NCI-H1694 treated with DMSO at 0.1 percent for 48 hours (cell line): ENCODE results near the gene TPSB2.

ENCODE experiments used
- DNase-seq: peaks from one replicate; lab custom pipeline; 2025; lab: John Stamatoyannopoulos, UW

TPSB2 gene

GRCh38 chr16:1220098-1220728 is 9.8 kb downstream of the TPSB2 start:
- no peak for DNase-seq

DNA sequence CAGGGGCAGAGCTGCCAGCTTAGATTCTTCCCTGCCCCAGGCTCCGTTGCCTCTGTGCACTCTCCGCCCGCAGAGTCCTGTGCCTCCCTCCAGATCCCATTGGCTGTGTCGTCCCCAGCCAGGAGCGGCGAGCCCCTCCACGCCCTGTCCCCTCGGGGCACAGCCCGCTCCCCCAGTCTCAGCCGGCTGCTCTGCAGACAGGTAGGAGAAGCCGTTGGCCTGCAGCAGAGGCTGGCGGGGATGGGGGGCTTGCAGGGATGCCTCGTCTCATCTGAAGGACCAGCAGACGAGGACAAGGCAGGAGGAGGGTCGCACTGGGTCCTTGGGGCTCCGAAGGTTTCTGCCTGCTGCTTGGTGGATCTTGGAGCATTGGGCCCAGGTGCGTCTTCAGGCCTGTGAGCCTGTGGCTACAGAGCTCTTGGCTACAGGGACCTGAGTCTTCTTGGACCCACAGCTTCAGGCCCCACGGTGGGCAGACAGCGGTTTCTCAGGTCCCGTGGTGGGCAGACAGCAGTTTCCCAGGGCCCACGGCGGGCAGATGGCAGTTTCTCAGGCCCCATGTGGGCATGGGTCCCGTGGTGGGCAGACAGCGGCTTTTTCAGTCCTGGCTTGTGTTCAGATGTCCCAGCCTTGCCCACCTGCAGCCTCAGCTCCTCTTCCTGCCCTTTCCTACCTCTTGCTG is 10.9 kb downstream of the TPSB2 start:
- no peak for DNase-seq

GRCh38 chr16:1218061-1218929 is 11.7 kb downstream of the TPSB2 start:
- DNase-seq: no peak

DNA sequence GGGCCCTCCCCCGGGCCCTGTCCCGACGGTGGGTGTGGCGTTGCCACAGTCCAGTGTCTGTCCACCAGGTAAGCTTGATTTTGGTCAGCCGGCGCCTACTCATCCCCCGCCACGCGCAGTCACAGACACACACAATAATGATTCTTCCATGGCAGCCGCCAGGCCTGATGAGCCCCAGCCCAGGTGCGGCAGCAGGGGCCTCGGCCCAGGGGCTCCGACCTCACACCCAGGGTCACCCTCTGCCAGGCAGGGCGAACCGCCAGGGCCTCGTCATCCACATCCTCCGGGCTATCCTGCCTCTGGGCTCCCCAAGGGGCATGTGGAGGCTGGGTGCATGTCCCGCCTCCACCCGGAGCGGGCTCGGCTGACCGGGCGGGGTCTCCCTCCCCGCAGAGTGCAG is 12.5 kb downstream of the TPSB2 start:
- no peak for DNase-seq

DNA sequence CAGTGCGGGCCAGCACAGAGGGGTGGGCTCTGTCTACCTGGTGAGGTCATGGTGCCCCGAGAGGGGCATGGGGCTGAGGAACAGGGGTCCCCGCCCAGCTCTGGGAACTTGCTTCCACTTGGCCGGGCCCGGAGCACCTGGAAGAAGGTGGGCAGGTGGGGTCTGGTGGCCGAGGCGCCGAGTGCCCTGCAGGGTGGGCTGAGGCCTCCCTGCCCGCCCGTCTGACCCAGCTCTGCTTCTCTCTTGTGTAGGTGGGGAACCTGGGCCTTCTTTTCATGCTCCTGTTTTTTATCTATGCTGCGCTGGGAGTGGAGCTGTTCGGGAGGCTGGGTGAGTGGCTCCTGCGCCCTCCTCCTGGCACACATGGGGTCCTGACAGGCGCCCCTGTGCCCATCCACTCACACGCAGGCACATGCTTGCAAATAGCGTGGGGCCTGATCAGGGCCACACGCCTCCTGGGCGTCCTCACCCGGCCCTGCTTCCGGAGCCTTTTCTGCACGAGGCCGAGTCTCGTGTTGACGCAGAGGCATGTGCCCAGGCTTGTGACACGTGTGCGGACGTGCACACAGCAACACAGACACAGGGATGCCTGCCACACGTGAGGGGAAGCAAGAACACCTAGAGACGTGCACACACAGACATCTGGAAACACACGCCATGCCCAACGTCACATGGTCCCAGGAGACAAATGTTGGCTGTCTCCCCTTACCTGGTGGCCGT is 13.1 kb downstream of the TPSB2 start:
- DNase-seq: no peak

DNA sequence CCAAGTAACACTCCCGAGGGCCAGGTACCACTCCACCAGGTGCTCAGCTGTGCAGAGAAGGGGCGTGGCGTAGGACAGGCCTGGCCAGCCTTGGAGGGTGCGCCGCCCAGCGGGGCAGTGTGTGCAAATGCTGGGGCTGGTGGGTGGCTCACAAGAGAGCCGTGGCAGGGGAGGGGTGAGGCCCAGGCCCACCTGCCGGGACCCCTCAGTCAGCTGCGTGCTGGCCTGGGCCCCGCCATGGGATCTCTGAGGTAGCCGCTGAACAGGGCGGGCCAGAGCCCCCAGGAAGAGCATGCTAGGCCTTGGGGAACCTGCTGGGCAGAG is 13.7 kb downstream of the TPSB2 start:
- no peak for DNase-seq

DNA sequence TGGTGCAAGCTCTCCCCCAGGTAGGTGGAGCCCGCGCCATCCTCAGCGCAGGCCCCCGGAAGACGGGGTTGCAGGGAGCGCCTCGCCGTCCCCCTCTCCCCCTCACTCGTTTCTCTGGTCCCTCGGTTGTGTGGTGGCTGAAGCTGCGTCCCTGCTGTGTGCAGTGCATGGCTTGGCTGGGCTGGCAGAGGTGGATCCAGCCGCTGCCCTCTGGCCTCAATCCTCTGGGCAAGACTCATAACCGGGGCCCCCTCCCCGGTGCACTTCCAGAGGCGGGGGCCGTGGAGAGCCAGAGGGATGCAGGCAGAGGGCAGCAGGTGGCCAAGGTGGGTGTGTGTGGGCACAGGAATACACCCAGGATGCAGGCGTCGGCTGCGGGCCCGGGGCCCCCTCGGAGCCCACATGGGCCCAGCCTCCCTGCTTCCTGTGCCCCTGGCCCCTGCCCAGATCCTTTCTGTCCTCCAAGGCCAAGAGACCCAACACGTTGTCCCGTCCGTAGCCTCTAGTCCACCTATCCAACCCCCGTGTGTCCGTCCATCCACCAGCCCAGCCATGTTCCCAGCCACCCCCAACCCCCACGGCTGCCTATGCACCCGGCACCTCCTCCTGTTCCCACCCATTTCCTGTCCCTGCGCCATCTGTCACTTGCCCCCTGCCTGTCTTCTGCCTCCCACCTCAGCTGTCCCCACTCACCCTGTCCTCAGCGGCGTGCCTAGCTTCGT is 14.2 kb downstream of the TPSB2 start:
- no peak for DNase-seq

DNA sequence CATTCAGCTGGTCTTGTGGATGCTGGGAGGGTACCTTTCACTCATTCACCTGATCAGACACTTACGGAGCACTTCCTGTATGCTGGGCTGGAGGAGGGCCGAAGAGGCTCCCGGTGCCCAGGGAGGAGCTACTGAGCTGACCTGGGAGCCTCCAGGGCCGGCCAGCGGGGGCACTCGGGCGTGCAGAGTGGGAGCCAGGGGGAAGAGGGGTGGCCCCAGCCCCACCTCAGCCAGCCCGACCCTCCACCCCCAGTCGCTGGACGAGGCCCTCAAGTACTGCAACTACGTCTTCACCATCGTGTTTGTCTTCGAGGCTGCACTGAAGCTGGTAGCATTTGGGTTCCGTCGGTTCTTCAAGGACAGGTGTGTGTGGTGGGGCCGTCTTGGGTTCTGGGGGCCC is 15.3 kb downstream of the TPSB2 start:
- DNase-seq: no peak

GRCh38 chr16:1213796-1214372 is 16.1 kb downstream of the TPSB2 start:
- DNase-seq: no peak

DNA sequence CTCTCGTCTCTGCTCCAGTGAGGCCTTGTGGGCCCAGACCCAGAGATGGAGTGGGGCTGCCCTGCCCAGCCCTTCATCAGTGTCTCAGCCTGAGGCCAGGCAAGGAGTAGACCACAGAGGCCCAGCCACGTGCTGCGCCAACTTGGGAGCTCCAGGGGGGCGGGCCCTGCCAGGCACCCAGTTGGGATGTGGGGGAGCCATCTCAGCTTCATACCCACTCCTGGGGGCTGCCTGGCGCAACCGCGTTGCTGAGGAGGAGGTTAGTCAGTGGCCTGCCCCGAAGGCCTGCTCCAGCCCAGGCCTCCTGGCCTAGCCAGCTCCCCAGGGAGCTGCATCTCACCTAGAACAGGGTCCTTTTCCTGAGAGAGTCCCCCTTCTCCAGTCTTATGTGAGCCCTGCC is 16.8 kb downstream of the TPSB2 start:
- DNase-seq: no peak

GRCh38 chr16:1212616-1213194 is 17.3 kb downstream of the TPSB2 start:
- no peak for DNase-seq

- no peak for DNase-seq
Measured at GRCh38 chr16:1211451-1212268, 18.3 kb downstream of the TPSB2 start.

- DNase-seq: no peak
Measured at GRCh38 chr16:1210461-1210860, 19.5 kb downstream of the TPSB2 start.

DNA sequence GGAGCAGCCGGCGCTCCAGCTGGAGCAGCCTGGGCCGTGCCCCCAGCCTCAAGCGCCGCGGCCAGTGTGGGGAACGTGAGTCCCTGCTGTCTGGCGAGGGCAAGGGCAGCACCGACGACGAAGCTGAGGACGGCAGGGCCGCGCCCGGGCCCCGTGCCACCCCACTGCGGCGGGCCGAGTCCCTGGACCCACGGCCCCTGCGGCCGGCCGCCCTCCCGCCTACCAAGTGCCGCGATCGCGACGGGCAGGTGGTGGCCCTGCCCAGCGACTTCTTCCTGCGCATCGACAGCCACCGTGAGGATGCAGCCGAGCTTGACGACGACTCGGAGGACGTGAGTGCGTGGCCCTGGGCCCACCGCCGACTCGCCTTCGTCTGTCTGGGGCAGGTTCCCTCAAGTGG is 20.9 kb downstream of the TPSB2 start:
- no peak for DNase-seq

- no peak for DNase-seq
Measured at GRCh38 chr16:1208239-1208830, 21.6 kb downstream of the TPSB2 start.

DNA sequence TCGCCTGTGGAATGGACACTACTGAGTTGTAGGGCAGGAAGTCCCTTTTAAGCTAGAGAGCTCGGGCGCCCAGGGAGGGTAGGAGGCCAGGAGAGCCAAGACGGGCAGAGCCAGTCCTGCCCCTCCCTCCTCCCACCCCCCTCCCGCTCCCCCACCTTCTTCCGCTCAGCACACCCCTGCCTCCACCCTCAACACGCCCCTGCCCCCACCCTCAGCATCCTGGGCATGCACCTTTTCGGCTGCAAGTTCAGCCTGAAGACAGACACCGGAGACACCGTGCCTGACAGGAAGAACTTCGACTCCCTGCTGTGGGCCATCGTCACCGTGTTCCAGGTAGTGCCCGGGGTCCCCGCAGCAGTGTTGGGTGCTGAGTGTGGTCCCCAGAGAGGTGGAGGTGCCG is 23.2 kb downstream of the TPSB2 start:
- no peak for DNase-seq

GRCh38 chr16:1206326-1206725 is 23.7 kb downstream of the TPSB2 start:
- no peak for DNase-seq

GRCh38 chr16:1204933-1205332 is 25.1 kb downstream of the TPSB2 start:
- no peak for DNase-seq

DNA sequence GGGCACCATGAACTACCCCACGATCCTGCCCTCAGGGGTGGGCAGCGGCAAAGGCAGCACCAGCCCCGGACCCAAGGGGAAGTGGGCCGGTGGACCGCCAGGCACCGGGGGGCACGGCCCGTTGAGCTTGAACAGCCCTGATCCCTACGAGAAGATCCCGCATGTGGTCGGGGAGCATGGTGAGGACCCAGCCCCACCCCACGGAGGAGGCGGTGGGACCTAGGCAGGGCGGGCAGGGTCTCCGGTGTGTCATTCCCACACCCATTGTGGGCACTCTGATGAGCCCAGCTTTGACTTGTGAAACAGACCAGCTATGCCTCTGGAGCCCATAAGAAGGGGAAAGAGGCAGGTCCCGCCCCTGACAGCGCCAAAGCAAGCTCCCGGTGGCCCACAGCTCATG is 27.7 kb downstream of the TPSB2 start:
- DNase-seq: no peak

DNA sequence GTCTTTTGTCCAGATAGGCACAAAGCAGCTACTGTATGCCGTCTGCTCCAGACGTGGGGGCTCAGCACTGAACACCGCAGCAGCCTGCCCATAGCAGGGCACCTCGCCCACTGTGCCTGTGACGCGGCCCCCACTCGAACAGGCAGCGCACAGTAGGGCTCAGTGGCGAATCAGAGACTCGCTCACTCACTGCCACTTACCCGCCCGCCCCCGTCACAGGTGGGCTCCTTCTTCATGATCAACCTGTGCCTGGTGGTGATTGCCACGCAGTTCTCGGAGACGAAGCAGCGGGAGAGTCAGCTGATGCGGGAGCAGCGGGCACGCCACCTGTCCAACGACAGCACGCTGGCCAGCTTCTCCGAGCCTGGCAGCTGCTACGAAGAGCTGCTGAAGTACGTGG is 28.5 kb downstream of the TPSB2 start:
- DNase-seq: no peak
